Esophagus squamous epithelium (tissue), 4 donors: ENCODE measurements around the gene SLBP.

ENCODE experiments used
- CTCF ChIP-seq, 6 experiments: fragments of 450-650 bp in 4 of 6; fragments of 200-600 bp in 2 of 6; sonication (generic) in 2 of 6; IDR thresholded peaks; one replicate each; pipeline ENCODE4 v1.5.1; 2016 to 2019; ENCODE audit warnings: antibody characterized with exemption in 6 of 6, mild to moderate bottlenecking in 4 of 6, moderate library complexity in 4 of 6
- POLR2A ChIP-seq, 4 donors: fragments of 450-650 bp; IDR thresholded peaks; one replicate each; pipeline ENCODE4 v1.6.1; 2017; ENCODE audit warnings: antibody characterized with exemption in 4 of 4, mild to moderate bottlenecking in 4 of 4, moderate library complexity in 3 of 4

- TF ChIP-seq POLR2A (IDR thresholded peaks at IDR 0.05) (no peak), CTCF (IDR thresholded peaks at IDR 0.05) (no peak)
These were observed 5.8 kb downstream of the SLBP start for GRCh38 chr4:1706358-1706757.
